Testis (tissue), 2 donors: ENCODE results near the gene GLRX.

ENCODE experiments used
- POLR2A ChIP-seq: fragments of 450-650 bp; IDR thresholded peaks from one replicate; pipeline ENCODE4 v1.6.1; 2017; ENCODE audit warnings: antibody characterized with exemption, mild to moderate bottlenecking, moderate library complexity
- TF ChIP-seq, protein P1 (sequence below), 3 experiments: fragments of 450-650 bp in 2 of 3; fragments of 200-600 bp in 1 of 3; sonication (generic) in 1 of 3; IDR thresholded peaks; one replicate each; pipeline ENCODE4 v1.5.1; 2016 to 2019; ENCODE audit warnings: antibody characterized with exemption in 3 of 3, mild to moderate bottlenecking in 2 of 3, moderate library complexity in 1 of 3

DNA sequence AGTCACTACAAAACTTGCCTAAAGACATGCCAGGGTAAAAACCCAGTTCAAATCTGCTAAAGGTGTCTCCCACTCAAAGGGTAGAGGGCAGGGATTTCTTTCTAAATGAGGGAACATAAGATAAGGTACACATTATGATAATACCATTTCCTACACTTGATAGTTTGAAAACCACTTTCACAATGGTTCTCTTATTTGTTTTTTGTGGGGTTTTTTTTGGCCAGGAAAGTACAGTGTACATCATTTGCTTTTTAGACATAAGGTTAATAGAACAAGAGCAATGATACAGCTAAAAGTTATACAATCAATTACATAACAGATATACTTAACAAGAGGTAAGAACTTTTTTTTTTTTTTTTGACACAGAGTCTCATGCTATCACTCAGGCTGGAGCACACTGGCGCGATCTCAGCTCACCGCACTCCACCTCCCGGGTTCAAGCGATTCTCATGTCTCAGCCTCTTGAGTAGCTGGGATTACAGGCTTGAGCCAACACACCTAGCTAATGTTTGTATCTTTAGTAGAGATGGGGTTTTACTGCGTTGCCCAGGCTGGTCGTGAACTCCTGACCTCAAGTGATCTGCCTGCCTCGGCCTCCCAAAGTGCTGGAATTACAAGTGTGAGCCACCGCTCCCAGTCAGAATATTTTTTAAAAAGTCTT is 48.8 kb upstream of the GLRX start:
- TF ChIP-seq, protein P1, sequence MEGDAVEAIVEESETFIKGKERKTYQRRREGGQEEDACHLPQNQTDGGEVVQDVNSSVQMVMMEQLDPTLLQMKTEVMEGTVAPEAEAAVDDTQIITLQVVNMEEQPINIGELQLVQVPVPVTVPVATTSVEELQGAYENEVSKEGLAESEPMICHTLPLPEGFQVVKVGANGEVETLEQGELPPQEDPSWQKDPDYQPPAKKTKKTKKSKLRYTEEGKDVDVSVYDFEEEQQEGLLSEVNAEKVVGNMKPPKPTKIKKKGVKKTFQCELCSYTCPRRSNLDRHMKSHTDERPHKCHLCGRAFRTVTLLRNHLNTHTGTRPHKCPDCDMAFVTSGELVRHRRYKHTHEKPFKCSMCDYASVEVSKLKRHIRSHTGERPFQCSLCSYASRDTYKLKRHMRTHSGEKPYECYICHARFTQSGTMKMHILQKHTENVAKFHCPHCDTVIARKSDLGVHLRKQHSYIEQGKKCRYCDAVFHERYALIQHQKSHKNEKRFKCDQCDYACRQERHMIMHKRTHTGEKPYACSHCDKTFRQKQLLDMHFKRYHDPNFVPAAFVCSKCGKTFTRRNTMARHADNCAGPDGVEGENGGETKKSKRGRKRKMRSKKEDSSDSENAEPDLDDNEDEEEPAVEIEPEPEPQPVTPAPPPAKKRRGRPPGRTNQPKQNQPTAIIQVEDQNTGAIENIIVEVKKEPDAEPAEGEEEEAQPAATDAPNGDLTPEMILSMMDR (IDR thresholded peaks at IDR 0.05): no peak
- no peak for TF ChIP-seq POLR2A
